Measurements from ENCODE around the gene GRM7. TPM values are rescaled to one million over a fixed set of nuclear protein-coding genes. Genes with fewer than 3 reads are reported as not detected.

The GRM7 gene
- total and polyA plus RNA-seq, 4 donors, result 0.20 to 1.3 (median 0.80) TPM

- H3K36me3 ChIP-seq (ENCODE audit: control insufficient read depth in 4 of 4, insufficient read depth in 4 of 4, low read length in 4 of 4), result no peaks in the 10 kb centered on the region
- H3K4me3 ChIP-seq, result no peak overlapping the region
- WGBS, 2 donors, result 86 to 92% methylated on average over 5 of the region's 5 CpGs
- H3K9me3 ChIP-seq (ENCODE audit: control insufficient read depth in 4 of 4, insufficient read depth in 3 of 4, low read length in 3 of 4), result peaks cover 0 to 11% (median 2%) of the 10 kb centered on the region in 4 donors
- H3K27ac ChIP-seq (ENCODE audit: low read depth in 1 of 2, low read length in 1 of 2), result no peak overlapping the region
- peaks cover 0 to 8% (median 0%) of the 10 kb centered on the region in 5 donors for H3K4me1 ChIP-seq (ENCODE audit: control insufficient read depth in 5 of 5, insufficient read depth in 5 of 5, low read length in 5 of 5)
- ATAC-seq (ENCODE audit: insufficient read depth, low FRiP score), result no peak
- TF ChIP-seq, protein P1, sequence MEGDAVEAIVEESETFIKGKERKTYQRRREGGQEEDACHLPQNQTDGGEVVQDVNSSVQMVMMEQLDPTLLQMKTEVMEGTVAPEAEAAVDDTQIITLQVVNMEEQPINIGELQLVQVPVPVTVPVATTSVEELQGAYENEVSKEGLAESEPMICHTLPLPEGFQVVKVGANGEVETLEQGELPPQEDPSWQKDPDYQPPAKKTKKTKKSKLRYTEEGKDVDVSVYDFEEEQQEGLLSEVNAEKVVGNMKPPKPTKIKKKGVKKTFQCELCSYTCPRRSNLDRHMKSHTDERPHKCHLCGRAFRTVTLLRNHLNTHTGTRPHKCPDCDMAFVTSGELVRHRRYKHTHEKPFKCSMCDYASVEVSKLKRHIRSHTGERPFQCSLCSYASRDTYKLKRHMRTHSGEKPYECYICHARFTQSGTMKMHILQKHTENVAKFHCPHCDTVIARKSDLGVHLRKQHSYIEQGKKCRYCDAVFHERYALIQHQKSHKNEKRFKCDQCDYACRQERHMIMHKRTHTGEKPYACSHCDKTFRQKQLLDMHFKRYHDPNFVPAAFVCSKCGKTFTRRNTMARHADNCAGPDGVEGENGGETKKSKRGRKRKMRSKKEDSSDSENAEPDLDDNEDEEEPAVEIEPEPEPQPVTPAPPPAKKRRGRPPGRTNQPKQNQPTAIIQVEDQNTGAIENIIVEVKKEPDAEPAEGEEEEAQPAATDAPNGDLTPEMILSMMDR (IDR thresholded peaks at IDR 0.05; ENCODE audit: control extremely low read depth, extremely low read depth), result no peak
- no peak overlapping the region for H3K9ac ChIP-seq (ENCODE audit: insufficient read depth in 1 of 2, low read length in 2 of 2)
- H3K27me3 ChIP-seq (ENCODE audit: control insufficient read depth in 3 of 3, insufficient read depth in 3 of 3, low read length in 2 of 3), result no peaks in the 10 kb centered on the region
- no peak for DNase-seq
Measured at GRCh38 chr3:7574435-7574834, 713.5 kb downstream of the GRM7 start.

DNA sequence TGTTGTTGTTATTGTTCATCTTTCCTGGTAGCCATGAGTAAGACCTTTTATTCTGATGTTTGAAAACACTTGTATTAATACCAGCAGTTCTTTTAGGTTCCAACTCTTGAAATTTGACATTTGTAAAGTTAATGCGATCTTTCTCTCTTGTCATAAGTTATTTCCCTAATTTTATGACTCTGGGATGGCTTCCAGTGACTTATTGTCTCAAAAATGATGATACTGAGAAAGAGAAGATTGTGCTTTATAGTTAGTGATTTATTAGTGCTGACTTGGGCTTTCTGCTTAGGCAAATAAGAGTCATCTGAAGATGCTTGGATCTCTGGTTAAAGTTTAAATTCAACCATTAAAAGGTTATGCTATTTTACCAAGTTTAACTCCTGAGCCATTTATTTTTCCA lies 715.2 kb downstream of the GRM7 start:
- DNase-seq, result peak in 1 of 3 donors; percentile 31
- Histone ChIP-seq H3K27me3 (ENCODE audit: control insufficient read depth in 3 of 3, insufficient read depth in 3 of 3, low read length in 2 of 3) (no peaks in the 10 kb centered on the region), H3K27ac (ENCODE audit: low read depth in 1 of 2, low read length in 1 of 2) (no peak overlapping the region), H3K4me3 (no peak overlapping the region), H3K36me3 (ENCODE audit: control insufficient read depth in 4 of 4, insufficient read depth in 4 of 4, low read length in 4 of 4) (no peaks in the 10 kb centered on the region), H3K9me3 (ENCODE audit: control insufficient read depth in 4 of 4, insufficient read depth in 3 of 4, low read length in 3 of 4) (peaks cover 0 to 9% (median 0%) of the 10 kb centered on the region in 4 donors), H3K4me1 (ENCODE audit: control insufficient read depth in 5 of 5, insufficient read depth in 5 of 5, low read length in 5 of 5) (peaks cover 0 to 8% (median 0%) of the 10 kb centered on the region in 5 donors), H3K9ac (ENCODE audit: insufficient read depth in 1 of 2, low read length in 2 of 2) (no peak overlapping the region)
- TF ChIP-seq, protein P1 (IDR thresholded peaks at IDR 0.05; ENCODE audit: control extremely low read depth, extremely low read depth), result no peak
- ATAC-seq (ENCODE audit: insufficient read depth, low FRiP score), result no peak
- 88% methylated on average over 1 of the region's 1 CpG for WGBS, 2 donors

GRCh38 chr3:7576506-7576905 lies 715.6 kb downstream of the GRM7 start:
- ATAC-seq (ENCODE audit: insufficient read depth, low FRiP score) (no peak), DNase-seq (no peak)
- WGBS, 2 donors, result 93 to 94% methylated on average over 3 of the region's 3 CpGs
- Histone ChIP-seq H3K4me3 (no peak overlapping the region), H3K27ac (ENCODE audit: low read depth in 1 of 2, low read length in 1 of 2) (no peak overlapping the region), H3K27me3 (ENCODE audit: control insufficient read depth in 3 of 3, insufficient read depth in 3 of 3, low read length in 2 of 3) (no peaks in the 10 kb centered on the region), H3K9me3 (ENCODE audit: control insufficient read depth in 4 of 4, insufficient read depth in 3 of 4, low read length in 3 of 4) (peaks cover 0 to 5% (median 0%) of the 10 kb centered on the region in 4 donors), H3K9ac (ENCODE audit: insufficient read depth in 1 of 2, low read length in 2 of 2) (no peak overlapping the region), H3K4me1 (ENCODE audit: control insufficient read depth in 5 of 5, insufficient read depth in 5 of 5, low read length in 5 of 5) (peaks cover 0 to 8% (median 0%) of the 10 kb centered on the region in 5 donors), H3K36me3 (ENCODE audit: control insufficient read depth in 4 of 4, insufficient read depth in 4 of 4, low read length in 4 of 4) (no peaks in the 10 kb centered on the region)
- TF ChIP-seq, protein P1 (IDR thresholded peaks at IDR 0.05; ENCODE audit: control extremely low read depth, extremely low read depth), result no peak

- 80 to 85% methylated on average over 1 of the region's 1 CpG for WGBS, 2 donors
- H3K9ac ChIP-seq (ENCODE audit: insufficient read depth in 1 of 2, low read length in 2 of 2), result no peak overlapping the region
- H3K27ac ChIP-seq (ENCODE audit: low read depth in 1 of 2, low read length in 1 of 2), result no peak overlapping the region
- H3K4me3 ChIP-seq, result no peak overlapping the region
- ATAC-seq (ENCODE audit: insufficient read depth, low FRiP score) (no peak), DNase-seq (no peak)
- TF ChIP-seq, protein P1 (IDR thresholded peaks at IDR 0.05; ENCODE audit: control extremely low read depth, extremely low read depth), result no peak
- no peaks in the 10 kb centered on the region for H3K27me3 ChIP-seq (ENCODE audit: control insufficient read depth in 3 of 3, insufficient read depth in 3 of 3, low read length in 2 of 3)
- H3K4me1 ChIP-seq (ENCODE audit: control insufficient read depth in 5 of 5, insufficient read depth in 5 of 5, low read length in 5 of 5), result peaks cover 0 to 8% (median 0%) of the 10 kb centered on the region in 5 donors
- H3K36me3 ChIP-seq (ENCODE audit: control insufficient read depth in 4 of 4, insufficient read depth in 4 of 4, low read length in 4 of 4), result no peaks in the 10 kb centered on the region
- no peaks in the 10 kb centered on the region for H3K9me3 ChIP-seq (ENCODE audit: control insufficient read depth in 4 of 4, insufficient read depth in 3 of 4, low read length in 3 of 4)
Measured at GRCh38 chr3:7577513-7577912, 716.6 kb downstream of the GRM7 start.

All from lung (tissue), 12 donors.